ENCODE results near the gene FAM3C.
"Not testable (repeated sequence)": the region's sequence is repeated elsewhere in the genome, so short reads cannot be mapped to it uniquely, and the experiment has no call there.

GRCh38 chr7:121432486-121432885 lies 36.4 kb upstream of the FAM3C start:
- TF ChIP-seq CTCF (conservative IDR thresholded peaks at IDR 0.05); ZFX (IDR thresholded peaks at IDR 0.05): not testable (repeated sequence)
